HL-60/S4 treated with retinoic acid at 250 ng/mL for 4 days and 3 days (cell line): ENCODE results near the gene LILRB3.
"Not testable (repeated sequence)": the region's sequence is repeated elsewhere in the genome, so short reads cannot be mapped to it uniquely, and the experiment has no call there.

Experiments used
- in situ Hi-C: fragments of 300-500 bp; cut with MboI; formaldehyde crosslinking; loops from 2 replicates; pipeline ENCODE4 v1.7.0; 2022; ENCODE audit warnings: low sequenced_read_pairs

Gene LILRB3

GRCh38 chr19:54191011-54191810 is 31.6 kb downstream of the LILRB3 start, which contains the start of gene TSEN34:
Gene TSEN34, plus strand, starts transcription at chr19:54191308. Its CDS starts 57 bp downstream, at chr19:54191365.
- in situ Hi-C loops = no loop called here

GRCh38 chr19:54190503-54191010 is 32.2 kb downstream of the LILRB3 start:
- in situ Hi-C loops = no loop called here

GRCh38 chr19:54189735-54190502 is 32.9 kb downstream of the LILRB3 start:
- in situ Hi-C loops = no loop called here

GRCh38 chr19:54189145-54189734 is 33.6 kb downstream of the LILRB3 start, which contains the start of gene MBOAT7:
Gene MBOAT7, minus strand, starts transcription at chr19:54189580. Its CDS starts 1,072 bp downstream, at chr19:54188508.
- in situ Hi-C loops = no loop called here

DNA sequence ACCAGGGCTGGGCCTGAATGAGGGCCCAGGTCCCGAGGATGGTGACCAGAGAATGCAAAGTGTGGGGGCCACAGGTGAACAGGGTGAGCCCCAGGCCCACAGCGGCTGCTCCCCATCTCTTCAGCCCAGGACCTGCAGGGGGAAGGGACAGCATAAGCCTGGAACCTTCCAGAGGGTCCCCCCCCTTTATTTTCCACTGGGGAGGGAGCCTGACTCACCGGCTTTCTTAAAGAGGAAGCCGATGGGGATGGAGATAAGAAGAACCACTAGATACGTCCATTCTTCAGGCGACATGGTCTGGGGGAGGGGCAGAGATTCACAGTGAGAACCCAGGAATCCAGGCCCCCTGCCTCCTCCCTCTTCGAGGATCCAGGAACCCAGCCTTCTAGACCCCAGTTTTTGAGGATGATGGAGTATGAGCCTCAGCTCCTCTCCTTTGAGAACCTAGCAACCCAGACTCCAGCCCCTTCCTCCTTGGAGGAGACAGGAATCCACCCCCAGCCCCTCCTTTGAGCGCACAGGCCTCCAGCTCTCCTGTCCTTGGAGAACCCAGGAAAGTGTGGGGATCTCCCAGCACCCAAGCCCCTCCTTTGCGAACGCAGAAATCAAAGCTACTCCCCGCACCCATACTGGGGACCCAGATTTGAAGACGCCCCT is 34.5 kb downstream of the LILRB3 start:
- in situ Hi-C loops = no loop called here

DNA sequence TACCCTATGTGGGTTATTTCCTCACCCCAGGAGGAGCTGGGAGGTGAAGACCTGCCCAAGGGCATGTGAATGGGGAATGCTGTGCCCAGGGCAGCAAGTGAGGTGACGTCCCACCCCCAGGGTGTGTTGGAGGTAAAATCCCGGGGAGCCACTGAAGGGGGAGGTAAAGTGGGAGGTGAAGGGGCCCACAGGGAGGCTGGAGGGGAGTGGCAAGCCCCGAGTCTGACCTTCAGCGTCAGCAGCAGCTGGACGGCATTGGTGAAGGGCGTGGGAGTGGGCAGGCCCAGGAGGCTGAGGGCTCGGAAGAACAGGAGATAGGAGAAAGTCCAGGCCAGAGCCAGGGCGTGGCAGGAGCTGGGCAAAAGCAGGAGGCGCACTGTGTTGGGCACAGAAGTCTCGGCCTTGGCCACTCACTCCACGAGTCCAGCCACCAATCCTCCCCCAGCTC is 35.8 kb downstream of the LILRB3 start:
- in situ Hi-C loops = no loop called here

- in situ Hi-C loops = no loop called here
Observed at GRCh38 chr19:54186351-54186750, 36.5 kb downstream of the LILRB3 start.

GRCh38 chr19:54183431-54183830 is 39.4 kb downstream of the LILRB3 start:
- in situ Hi-C loops = no loop called here

GRCh38 chr19:54181894-54182293 is 40.9 kb downstream of the LILRB3 start:
- in situ Hi-C loops = not testable (repeated sequence)

DNA sequence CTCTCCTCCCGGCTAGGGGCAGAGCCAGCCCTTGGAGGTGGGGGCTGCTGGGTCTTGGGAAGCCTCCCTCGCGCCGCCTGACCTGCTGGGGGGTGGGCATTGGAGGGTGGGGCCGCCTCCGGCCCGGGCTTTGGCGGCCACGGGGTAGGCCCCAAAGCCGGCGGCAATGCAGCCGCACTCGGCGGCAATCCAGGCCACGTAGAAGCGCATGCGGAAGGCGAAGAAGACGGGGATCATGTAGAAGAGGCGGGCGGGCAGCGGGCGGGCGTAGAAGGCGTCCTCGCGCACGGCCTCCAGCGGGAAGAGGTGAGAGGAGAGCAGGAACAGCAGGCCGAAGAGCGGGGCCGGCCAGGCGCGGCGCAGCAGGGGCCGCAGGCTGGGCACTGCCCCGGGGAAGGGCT is 42.1 kb downstream of the LILRB3 start:
- in situ Hi-C loops = no loop called here

GRCh38 chr19:54179921-54180461 is 42.8 kb downstream of the LILRB3 start:
- in situ Hi-C loops = no loop called here

- in situ Hi-C loops = no loop called here
Observed at GRCh38 chr19:54179262-54179852, 43.5 kb downstream of the LILRB3 start.

DNA sequence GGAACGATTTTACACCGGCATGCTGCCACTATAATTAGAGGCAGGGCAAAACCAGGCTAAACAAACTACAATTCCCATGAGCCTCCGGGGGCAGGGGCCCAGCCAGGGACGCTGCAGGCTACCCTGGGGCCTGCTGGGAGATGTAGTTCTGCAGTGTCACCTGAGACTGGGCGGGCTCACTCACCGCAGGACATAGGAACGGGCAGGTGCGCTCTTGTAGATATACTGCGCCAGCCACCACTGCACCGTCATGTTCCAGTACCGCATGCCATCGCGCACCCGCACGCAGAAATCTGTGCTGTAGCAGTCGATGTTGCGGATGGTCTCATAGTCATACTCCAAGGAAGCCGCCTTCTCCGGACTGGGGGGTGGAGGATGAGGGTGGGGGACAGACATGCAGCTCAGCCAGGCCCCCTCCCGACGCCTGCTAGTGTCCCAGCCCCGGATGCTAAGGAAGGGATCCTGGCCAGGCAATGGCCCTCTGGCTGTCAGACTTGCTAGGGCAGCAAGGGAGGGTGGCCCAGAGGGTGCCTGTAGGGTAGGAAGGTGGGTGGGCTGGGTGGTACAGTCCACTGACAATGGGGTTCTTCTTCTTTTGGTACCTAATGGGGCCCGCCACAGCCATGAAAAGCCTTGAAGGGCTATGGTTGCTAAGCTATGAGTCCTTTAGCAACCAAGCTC is 44.1 kb downstream of the LILRB3 start:
- in situ Hi-C loops = no loop called here

DNA sequence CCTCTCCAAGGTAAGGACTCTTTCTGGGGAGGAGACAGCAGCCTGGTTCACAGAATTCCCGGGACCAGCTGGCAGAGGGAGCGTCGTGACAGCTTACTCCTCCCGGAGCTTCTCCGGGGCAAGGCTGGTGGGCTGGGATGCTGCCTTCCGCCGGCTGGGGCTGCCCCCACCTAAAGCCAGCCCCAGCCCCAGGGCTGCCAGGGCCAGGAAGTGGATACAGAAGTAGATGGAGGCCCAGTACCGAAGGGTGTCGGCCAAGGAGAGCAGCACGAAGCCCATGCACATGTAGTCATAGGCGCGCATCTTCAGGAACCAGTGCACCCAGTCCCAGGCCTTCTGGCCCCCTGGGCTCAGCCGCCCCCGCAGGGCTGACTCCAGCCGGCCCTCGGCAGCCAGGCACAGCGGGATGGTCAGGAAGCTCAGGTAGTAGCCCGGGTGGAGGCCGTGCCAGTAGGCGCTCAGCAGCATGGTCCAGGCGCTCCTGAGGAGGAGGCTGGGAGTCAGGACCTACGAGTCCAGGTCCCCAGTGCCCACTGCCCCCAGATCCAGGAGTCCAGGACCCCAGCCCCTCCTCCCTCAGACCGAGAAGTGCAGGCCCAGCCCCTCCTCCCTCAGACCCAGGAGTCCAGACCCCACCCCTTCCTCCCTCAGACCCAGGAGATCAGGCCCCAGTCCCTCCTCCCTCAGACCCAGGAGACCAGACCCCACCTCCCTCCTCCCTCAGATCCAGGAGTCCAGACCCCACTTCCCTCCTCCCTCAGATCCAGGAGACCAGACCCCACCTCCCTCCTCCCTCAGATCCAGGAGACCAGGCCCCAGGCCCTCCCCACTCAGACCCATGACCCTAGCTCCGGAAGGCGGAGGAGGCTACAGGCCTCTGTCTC is 48.6 kb downstream of the LILRB3 start:
- in situ Hi-C loops = no loop called here

DNA sequence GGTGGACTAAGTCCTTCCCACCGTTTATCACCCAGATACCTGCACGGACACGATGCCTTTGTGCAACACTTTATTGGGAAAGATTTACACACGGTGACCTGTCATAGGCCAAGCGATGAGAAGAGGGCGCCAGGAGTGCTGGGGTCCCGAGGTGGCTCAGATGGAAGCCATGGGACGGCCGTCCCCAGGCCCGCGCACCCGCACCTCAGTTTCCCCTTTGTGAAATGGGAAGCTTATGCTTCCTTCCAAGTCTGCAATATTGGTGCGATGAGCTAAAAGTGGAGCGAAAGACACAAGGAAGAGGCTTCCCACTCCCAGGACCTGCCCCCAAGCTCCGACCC is 49.5 kb downstream of the LILRB3 start:
- in situ Hi-C loops = no loop called here

- in situ Hi-C loops = no loop called here
Observed at GRCh38 chr19:54172471-54173358, 50.1 kb downstream of the LILRB3 start, which contains the start of gene TMC4. Gene TMC4, minus strand, starts transcription at chr19:54173160. Its CDS starts 43 bp downstream, at chr19:54173117.

GRCh38 chr19:54171736-54172431 is 50.9 kb downstream of the LILRB3 start:
- in situ Hi-C loops = not testable (repeated sequence)
